Measurements from ENCODE around the gene OLFM4.
A peak's percentile ranks its signal among the peaks of the same experiment; 100 is the strongest.

OLFM4 gene

GRCh38 chr13:53014495-53015443 is 13.8 kb upstream of the OLFM4 start:
- no peak for DNase-seq

- DNase-seq = no peak
Measured at GRCh38 chr13:53015971-53016370, 12.6 kb upstream of the OLFM4 start.

- no peak for DNase-seq
Measured at GRCh38 chr13:53017433-53017970, 11.1 kb upstream of the OLFM4 start.

GRCh38 chr13:53018690-53019647 is 9.6 kb upstream of the OLFM4 start:
- no peak for DNase-seq

- no peak for DNase-seq
Measured at GRCh38 chr13:53020764-53021335, 7.8 kb upstream of the OLFM4 start.

- no peak for DNase-seq
Measured at GRCh38 chr13:53023246-53023645, 5.4 kb upstream of the OLFM4 start.

GRCh38 chr13:53028063-53028462 is 550 bp upstream of the OLFM4 start:
- no peak for DNase-seq

- no peak for DNase-seq
Measured at GRCh38 chr13:53032849-53033248, 4.2 kb downstream of the OLFM4 start.

- no peak for DNase-seq
Measured at GRCh38 chr13:53038993-53039392, 10.4 kb downstream of the OLFM4 start.

- DNase-seq = no peak
Measured at GRCh38 chr13:53041968-53042516, 13.4 kb downstream of the OLFM4 start.

GRCh38 chr13:53042877-53043276 is 14.3 kb downstream of the OLFM4 start:
- DNase-seq = no peak

- DNase-seq = no peak
Measured at GRCh38 chr13:53043398-53043797, 14.8 kb downstream of the OLFM4 start.

- DNase-seq = no peak
Measured at GRCh38 chr13:53045189-53045588, 16.6 kb downstream of the OLFM4 start.

- DNase-seq = no peak
Measured at GRCh38 chr13:53048880-53049279, 20.3 kb downstream of the OLFM4 start.

- DNase-seq = peak; percentile 15 to 39
Measured at GRCh38 chr13:53050151-53050550, 21.5 kb downstream of the OLFM4 start.

GRCh38 chr13:53052675-53053074 is 24.1 kb downstream of the OLFM4 start:
- no peak for DNase-seq

GRCh38 chr13:53054569-53054968 is 26.0 kb downstream of the OLFM4 start:
- no peak for DNase-seq

- DNase-seq = no peak
Measured at GRCh38 chr13:53058065-53058679, 29.6 kb downstream of the OLFM4 start.

- no peak for DNase-seq
Measured at GRCh38 chr13:53060840-53061490, 32.4 kb downstream of the OLFM4 start.

GRCh38 chr13:53064731-53065130 is 36.1 kb downstream of the OLFM4 start:
- DNase-seq = peak; percentile 15 to 24

- no peak for DNase-seq
Measured at GRCh38 chr13:53066411-53066810, 37.8 kb downstream of the OLFM4 start.
